ENCODE measurements around the gene BBS4.

The BBS4 gene

DNA sequence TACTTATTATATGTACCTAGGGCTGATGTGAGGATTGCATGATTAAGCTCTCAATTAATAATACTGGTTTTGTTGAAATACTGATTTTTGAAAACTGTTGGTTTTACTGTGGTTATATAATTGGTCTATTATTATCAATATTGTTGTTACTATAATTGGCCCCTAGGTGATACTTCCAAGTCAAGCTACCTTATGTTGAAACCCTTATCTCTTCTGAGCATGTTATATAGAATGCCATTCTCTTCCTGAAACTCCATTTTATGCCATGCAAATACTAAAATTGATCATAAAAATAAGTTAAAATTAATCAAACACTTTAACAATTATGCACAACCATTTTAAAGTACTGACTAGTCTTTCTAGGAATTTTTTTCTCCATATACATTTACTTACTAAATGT is 46.1 kb downstream of the BBS4 start (continued):
- TF ChIP-seq SALL2 (tag by site-specific recombination; IDR thresholded peaks at IDR 0.05; ENCODE audit: borderline replicate concordance): no peak

DNA sequence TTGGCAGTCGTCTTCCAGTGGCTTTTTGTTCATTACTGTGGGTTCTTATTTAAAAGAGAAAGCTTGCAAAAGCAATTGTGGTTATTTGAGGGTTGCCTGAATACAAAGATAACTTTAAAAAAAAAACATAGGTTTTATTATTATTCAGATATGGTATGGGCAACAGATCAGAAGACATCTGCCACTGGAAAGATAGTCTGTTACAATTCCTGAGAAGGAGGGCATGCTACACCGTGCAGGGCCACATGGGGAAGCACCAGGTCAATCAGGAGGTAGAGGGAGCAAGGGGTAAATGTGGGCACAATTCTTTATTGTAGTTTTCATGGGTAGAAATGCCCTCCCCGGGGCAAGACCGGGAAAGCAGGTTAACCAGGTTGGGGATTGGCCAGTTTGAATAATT is 46.5 kb downstream of the BBS4 start:
- Histone ChIP-seq H3K36me3 (ENCODE audit: control insufficient read depth in 2 of 2, insufficient read depth in 1 of 2, low read length in 2 of 2) (peaks cover 22 to 59% of the 10 kb centered on the region in 2 experiments), H3K4me3 (ENCODE audit: low read depth, low read length) (no peak overlapping the region), H3K27ac (ENCODE audit: extremely low read depth, low read depth, low read length) (no peak overlapping the region), H3K9me3 (ENCODE audit: control insufficient read depth, insufficient read depth, low read depth, low read length) (no peaks in the 10 kb centered on the region), H3K4me1 (ENCODE audit: control insufficient read depth, insufficient read depth, low read length) (no peaks in the 10 kb centered on the region)
- ChIA-PET POLR2A (no interaction called here), CTCF (interaction anchor here (1.3 to 8.1 kb wide), 2 partner anchors 10 to 13 kb away, joined by 7 to 73 read pairs; no protein-coding TSS in a partner anchor)
- no peak for TF ChIP-seq ZFP3 (tag by site-specific recombination; IDR thresholded peaks at IDR 0.05; ENCODE audit: low read depth)
- no peak for TF ChIP-seq ZNF677 (tag by site-specific recombination; IDR thresholded peaks at IDR 0.05)
- no peak for TF ChIP-seq ZNF585B (tag by site-specific recombination; IDR thresholded peaks at IDR 0.05)

DNA sequence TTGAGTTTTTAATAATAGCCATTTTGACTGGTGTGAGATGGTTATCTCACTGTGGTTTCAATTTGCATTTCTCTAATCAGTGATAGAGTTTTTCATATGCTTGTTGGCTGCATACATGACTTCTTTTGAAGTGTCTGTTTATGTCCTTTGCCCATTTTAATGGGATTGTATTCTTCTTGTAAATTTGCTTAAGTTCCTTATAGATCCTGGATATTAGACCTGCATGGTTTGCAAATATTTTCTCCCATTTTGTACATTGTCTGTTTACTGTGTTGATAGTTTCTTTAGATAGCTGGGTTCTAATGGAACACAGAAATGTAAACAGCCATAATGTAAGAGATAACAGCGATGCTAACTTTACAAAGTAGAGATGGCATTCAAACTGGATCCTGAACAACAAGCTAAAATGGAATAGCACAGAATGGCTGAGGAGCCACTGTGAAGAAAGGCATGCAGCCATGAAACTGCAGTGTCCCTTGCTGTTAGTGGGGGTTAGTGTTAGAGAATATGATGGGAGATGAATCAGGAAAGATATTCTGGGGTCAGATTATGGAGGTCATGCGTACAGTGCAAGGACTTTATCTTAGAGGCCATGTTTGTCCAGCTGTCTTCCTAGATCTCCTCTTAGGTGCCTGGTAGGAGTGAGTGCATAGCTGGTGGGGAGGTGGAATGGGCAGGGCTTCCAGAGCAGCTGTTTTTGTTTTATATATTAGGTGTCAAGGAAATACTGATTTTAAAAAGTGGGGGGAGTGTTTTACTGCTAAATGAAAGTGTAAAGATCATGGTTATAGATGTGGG is 48.1 kb downstream of the BBS4 start:
- Histone ChIP-seq H3K9me3 (ENCODE audit: control insufficient read depth, insufficient read depth, low read depth, low read length) (no peaks in the 10 kb centered on the region), H3K36me3 (ENCODE audit: control insufficient read depth in 2 of 2, insufficient read depth in 1 of 2, low read length in 2 of 2) (peaks cover 28 to 74% of the 10 kb centered on the region in 2 experiments), H3K4me3 (ENCODE audit: low read depth, low read length) (no peak overlapping the region), H3K4me1 (ENCODE audit: control insufficient read depth, insufficient read depth, low read length) (no peaks in the 10 kb centered on the region), H3K27ac (ENCODE audit: extremely low read depth, low read depth, low read length) (no peak overlapping the region)
- ChIA-PET CTCF (interaction anchor here (1.2 to 8.1 kb wide), 2 partner anchors 12 to 35 kb away, joined by 4 to 73 read pairs; no protein-coding TSS in a partner anchor), POLR2A (no interaction called here)
- TF ChIP-seq ZNF670 (tag by site-specific recombination; IDR thresholded peaks at IDR 0.05; ENCODE audit: low read depth): no peak
- no peak for TF ChIP-seq WT1 (tag by site-specific recombination; IDR thresholded peaks at IDR 0.05)
- TF ChIP-seq SP3 (tag by site-specific recombination; IDR thresholded peaks at IDR 0.05): no peak
- TF ChIP-seq, protein P1, sequence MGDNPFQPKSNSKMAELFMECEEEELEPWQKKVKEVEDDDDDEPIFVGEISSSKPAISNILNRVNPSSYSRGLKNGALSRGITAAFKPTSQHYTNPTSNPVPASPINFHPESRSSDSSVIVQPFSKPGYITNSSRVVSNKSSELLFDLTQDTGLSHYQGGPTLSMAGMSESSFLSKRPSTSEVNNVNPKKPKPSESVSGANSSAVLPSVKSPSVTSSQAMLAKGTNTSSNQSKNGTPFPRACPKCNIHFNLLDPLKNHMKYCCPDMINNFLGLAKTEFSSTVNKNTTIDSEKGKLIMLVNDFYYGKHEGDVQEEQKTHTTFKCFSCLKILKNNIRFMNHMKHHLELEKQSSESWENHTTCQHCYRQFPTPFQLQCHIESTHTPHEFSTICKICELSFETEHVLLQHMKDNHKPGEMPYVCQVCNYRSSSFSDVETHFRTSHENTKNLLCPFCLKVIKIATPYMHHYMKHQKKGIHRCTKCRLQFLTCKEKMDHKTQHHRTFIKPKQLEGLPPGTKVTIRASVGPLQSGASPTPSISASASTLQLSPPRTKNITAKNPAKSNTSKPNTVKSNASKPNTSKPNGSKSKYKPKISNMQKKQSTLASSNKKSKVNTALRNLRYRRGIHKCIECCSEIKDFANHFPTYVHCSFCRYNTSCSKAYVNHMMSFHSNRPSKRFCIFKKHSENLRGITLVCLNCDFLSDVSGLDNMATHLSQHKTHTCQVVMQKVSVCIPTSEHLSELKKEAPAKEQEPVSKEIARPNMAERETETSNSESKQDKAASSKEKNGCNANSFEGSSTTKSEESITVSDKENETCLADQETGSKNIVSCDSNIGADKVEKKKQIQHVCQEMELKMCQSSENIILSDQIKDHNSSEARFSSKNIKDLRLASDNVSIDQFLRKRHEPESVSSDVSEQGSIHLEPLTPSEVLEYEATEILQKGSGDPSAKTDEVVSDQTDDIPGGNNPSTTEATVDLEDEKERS (tag by site-specific recombination; IDR thresholded peaks at IDR 0.05): no peak
- no peak for TF ChIP-seq ZNF24 (tag by site-specific recombination; IDR thresholded peaks at IDR 0.05)
- TF ChIP-seq, protein P2, sequence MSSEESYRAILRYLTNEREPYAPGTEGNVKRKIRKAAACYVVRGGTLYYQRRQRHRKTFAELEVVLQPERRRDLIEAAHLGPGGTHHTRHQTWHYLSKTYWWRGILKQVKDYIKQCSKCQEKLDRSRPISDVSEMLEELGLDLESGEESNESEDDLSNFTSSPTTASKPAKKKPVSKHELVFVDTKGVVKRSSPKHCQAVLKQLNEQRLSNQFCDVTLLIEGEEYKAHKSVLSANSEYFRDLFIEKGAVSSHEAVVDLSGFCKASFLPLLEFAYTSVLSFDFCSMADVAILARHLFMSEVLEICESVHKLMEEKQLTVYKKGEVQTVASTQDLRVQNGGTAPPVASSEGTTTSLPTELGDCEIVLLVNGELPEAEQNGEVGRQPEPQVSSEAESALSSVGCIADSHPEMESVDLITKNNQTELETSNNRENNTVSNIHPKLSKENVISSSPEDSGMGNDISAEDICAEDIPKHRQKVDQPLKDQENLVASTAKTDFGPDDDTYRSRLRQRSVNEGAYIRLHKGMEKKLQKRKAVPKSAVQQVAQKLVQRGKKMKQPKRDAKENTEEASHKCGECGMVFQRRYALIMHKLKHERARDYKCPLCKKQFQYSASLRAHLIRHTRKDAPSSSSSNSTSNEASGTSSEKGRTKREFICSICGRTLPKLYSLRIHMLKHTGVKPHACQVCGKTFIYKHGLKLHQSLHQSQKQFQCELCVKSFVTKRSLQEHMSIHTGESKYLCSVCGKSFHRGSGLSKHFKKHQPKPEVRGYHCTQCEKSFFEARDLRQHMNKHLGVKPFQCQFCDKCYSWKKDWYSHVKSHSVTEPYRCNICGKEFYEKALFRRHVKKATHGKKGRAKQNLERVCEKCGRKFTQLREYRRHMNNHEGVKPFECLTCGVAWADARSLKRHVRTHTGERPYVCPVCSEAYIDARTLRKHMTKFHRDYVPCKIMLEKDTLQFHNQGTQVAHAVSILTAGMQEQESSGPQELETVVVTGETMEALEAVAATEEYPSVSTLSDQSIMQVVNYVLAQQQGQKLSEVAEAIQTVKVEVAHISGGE (tag by site-specific recombination; conservative IDR thresholded peaks at IDR 0.05; ENCODE audit: low read depth): no peak
- TF ChIP-seq SP7 (tag by site-specific recombination; IDR thresholded peaks at IDR 0.05): no peak
- TF ChIP-seq, protein P3, sequence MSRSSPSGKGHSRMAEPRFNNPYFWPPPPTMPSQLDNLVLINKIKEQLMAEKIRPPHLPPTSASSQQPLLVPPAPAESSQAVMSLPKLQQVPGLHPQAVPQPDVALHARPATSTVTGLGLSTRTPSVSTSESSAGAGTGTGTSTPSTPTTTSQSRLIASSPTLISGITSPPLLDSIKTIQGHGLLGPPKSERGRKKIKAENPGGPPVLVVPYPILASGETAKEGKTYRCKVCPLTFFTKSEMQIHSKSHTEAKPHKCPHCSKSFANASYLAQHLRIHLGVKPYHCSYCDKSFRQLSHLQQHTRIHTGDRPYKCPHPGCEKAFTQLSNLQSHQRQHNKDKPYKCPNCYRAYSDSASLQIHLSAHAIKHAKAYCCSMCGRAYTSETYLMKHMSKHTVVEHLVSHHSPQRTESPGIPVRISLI (tag by site-specific recombination; IDR thresholded peaks at IDR 0.05): no peak
- TF ChIP-seq KLF1 (tag by site-specific recombination; IDR thresholded peaks at IDR 0.05): no peak
- TF ChIP-seq ZNF248 (tag by site-specific recombination; IDR thresholded peaks at IDR 0.05): no peak
- TF ChIP-seq ZNF266 (tag by site-specific recombination; IDR thresholded peaks at IDR 0.05; ENCODE audit: low read depth): no peak
- TF ChIP-seq MYNN (tag by site-specific recombination; IDR thresholded peaks at IDR 0.05; ENCODE audit: borderline replicate concordance): no peak
- no peak for TF ChIP-seq ZNF37A (tag by site-specific recombination; IDR thresholded peaks at IDR 0.05)
- no peak for TF ChIP-seq ZFP41 (tag by site-specific recombination; IDR thresholded peaks at IDR 0.05; ENCODE audit: borderline replicate concordance)
